ENCODE measurements around the gene PRM2.

Gene PRM2

DNA sequence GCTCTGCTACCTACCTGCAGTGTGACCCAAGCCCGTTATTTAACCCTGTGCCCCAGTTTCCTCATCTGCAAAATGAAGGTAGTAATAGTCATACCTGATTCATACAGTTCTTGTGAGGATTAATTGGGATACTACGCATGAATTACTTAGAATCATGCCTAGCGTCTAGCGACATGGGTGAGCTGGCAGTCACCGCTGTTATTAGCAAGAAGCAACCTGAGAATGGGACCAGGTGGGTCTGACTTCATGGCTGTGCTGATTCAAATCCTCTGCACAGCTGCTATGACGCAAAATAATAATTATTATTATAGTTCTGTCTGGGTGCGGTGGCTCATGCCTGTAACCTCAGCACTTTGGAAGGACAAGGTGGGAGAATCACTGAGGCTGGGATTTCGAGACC lies 28.1 kb downstream of the PRM2 start:
- no peak overlapping the region for H3K4me3 ChIP-seq (ENCODE audit: low read depth, low read length)
- TF ChIP-seq, protein P1, sequence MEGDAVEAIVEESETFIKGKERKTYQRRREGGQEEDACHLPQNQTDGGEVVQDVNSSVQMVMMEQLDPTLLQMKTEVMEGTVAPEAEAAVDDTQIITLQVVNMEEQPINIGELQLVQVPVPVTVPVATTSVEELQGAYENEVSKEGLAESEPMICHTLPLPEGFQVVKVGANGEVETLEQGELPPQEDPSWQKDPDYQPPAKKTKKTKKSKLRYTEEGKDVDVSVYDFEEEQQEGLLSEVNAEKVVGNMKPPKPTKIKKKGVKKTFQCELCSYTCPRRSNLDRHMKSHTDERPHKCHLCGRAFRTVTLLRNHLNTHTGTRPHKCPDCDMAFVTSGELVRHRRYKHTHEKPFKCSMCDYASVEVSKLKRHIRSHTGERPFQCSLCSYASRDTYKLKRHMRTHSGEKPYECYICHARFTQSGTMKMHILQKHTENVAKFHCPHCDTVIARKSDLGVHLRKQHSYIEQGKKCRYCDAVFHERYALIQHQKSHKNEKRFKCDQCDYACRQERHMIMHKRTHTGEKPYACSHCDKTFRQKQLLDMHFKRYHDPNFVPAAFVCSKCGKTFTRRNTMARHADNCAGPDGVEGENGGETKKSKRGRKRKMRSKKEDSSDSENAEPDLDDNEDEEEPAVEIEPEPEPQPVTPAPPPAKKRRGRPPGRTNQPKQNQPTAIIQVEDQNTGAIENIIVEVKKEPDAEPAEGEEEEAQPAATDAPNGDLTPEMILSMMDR (IDR thresholded peaks at IDR 0.05; ENCODE audit: insufficient read depth, low read length, missing control alignments): no peak
- no peak for DNase-seq (ENCODE audit: low read depth, low spot score)
- POLR2A ChIA-PET: interaction anchor here (1.1 kb wide), 1 partner anchor 8 kb away, joined by 3 read pairs; the partner anchor contains the start of gene SOCS1
- CTCF ChIA-PET: interaction anchor here (0.8 kb wide), 1 partner anchor 281 kb away, joined by 3 read pairs; no protein-coding TSS in a partner anchor

DNA sequence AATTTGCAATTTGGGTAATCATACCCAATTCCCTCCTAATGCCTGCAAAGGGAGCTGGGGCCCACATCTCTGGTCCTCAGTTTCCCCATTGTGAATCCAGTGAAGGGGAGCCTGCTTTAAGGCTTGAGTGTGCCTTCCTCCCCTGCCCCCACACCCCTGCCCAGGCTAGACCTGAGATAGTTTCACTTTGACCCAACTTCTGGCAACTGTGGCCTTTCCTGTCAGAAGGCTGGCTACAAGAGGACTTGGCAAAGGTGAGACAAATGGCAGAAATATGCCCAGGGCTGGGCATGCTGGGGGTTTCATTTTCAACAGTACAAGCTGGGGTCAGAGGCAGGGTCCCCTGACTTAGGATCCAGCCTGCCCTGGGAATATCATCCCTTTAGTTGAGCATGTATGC lies 30.3 kb downstream of the PRM2 start:
- CTCF ChIA-PET: interaction anchor here (0.7 to 1.4 kb wide), 4 partner anchors 8 to 282 kb away, joined by 3 to 7 read pairs (median 3); no protein-coding TSS in a partner anchor
- no peak overlapping the region for H3K4me3 ChIP-seq (ENCODE audit: low read depth, low read length)
- POLR2A ChIA-PET: interaction anchor here (1.9 kb wide), 1 partner anchor 10 kb away, joined by 8 read pairs; the partner anchor contains the start of gene SOCS1
- TF ChIP-seq, protein P1 (IDR thresholded peaks at IDR 0.05; ENCODE audit: insufficient read depth, low read length, missing control alignments): no peak
- DNase-seq (ENCODE audit: low read depth, low spot score): no peak

DNA sequence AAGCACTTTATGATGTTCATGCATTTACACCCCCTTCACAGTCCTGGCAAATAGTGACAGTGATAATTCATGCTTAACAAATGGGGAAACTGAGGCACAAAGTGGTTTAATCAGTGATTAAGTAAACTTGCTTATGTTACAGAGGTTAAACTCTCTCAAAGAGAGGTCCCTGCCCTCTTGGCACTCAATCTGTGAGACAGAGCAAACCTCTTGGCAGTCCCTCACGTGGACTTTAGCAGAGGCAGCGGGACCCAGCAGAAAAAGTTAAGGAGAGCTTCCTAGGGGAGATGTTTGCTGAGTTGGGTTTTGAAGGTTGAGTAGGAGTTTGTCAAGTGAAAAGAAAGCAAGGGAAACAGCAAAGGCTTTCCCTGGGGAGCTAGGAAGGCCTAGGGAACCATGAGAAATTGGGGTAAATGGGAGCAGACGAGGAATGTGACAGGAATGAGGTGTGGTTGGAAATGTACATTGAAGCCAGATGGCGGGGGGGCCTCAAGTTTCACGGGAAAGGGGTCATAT lies 31.0 kb downstream of the PRM2 start:
- CTCF ChIA-PET: interaction anchor here (0.7 to 1.4 kb wide), 4 partner anchors 8 to 281 kb away, joined by 3 to 7 read pairs (median 3); no protein-coding TSS in a partner anchor
- H3K4me3 ChIP-seq (ENCODE audit: low read depth, low read length): no peak overlapping the region
- DNase-seq (ENCODE audit: low read depth, low spot score): no peak
- POLR2A ChIA-PET: interaction anchor here (1.9 kb wide), 1 partner anchor 11 kb away, joined by 8 read pairs; the partner anchor contains the start of gene SOCS1
- TF ChIP-seq, protein P1 (IDR thresholded peaks at IDR 0.05; ENCODE audit: insufficient read depth, low read length, missing control alignments): no peak

DNA sequence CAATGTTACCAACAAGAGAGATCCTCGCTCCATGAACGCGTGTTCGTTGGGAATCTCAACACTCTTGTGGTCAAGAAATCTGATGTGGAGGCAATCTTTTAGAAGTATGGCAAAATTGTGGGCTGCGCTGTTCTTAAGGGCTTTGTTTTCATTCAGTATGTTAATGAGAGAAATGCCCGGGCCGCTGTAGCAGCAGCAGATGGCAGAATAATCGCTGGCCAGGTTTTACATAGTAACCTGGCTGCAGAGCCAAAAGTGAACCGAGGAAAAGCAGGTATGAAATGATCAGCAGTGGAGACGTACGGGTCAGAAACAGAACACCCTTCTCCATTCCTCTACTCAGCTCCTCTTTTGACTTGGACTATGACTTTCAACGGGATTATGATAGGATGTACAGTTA lies 33.6 kb downstream of the PRM2 start:
- no peak for DNase-seq (ENCODE audit: low read depth, low spot score)
- ChIA-PET CTCF (interaction anchor here (1.9 kb wide), 1 partner anchor 12 kb away, joined by 9 read pairs; the partner anchor contains the start of gene SOCS1), POLR2A (no interaction called here)
- no peak overlapping the region for H3K4me3 ChIP-seq (ENCODE audit: low read depth, low read length)
- TF ChIP-seq, protein P1 (IDR thresholded peaks at IDR 0.05; ENCODE audit: insufficient read depth, low read length, missing control alignments): no peak

DNA sequence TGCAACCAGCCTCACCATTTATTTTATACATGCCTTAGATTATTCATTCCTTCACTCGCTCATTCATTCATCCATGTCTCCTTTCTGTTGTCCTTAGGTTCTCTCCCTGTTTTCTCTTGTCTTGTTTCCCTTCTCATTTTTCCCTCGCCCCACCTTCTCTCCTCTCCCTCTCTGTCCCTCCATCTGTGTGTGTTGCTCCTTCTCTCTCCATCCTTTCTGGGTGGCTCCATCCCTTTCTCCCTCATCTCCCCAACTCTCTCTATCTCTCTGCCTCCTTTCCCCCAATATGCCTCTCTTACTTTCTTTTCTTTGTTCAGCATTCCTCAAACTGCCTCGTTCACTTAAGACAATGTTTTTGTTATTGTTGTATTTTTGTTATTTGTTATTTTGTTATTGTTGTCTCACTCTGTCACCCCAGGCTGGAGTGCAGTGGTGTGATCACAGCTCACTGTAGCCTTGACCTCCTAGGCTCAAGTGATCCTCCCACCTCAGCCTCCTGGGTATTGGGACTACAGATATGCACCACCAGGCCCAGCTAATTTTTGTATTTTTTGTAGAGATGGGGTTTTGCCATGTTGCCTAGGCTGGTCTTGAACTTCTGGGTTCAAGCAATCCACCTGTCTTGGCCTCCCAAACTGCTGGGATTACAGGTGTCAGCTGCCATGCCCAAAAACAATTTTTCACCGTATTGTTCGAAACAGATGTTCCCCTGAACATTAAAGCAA lies 34.6 kb downstream of the PRM2 start:
- ChIA-PET POLR2A (no interaction called here), CTCF (interaction anchor here (1.9 kb wide), 1 partner anchor 13 kb away, joined by 9 read pairs; the partner anchor contains the start of gene SOCS1)
- H3K4me3 ChIP-seq (ENCODE audit: low read depth, low read length): no peak overlapping the region
- no peak for DNase-seq (ENCODE audit: low read depth, low spot score)
- TF ChIP-seq, protein P1 (IDR thresholded peaks at IDR 0.05; ENCODE audit: insufficient read depth, low read length, missing control alignments): no peak

Measured in AG04449 (cell line).